GM18907 (cell line): Measurements from ENCODE around the gene HELLS.
"Not testable (repeated sequence)": the region's sequence is repeated elsewhere in the genome, so short reads cannot be mapped to it uniquely, and the experiment has no call there.

ENCODE experiments used
- ATAC-seq: cut with Tn5 transposase; IDR thresholded peaks from one replicate; pipeline ENCODE4 v1.9.1; 2021; ENCODE audit warnings: mild to moderate bottlenecking, moderate library complexity; ENCODE audit not compliant: unreplicated experiment

Gene HELLS

DNA sequence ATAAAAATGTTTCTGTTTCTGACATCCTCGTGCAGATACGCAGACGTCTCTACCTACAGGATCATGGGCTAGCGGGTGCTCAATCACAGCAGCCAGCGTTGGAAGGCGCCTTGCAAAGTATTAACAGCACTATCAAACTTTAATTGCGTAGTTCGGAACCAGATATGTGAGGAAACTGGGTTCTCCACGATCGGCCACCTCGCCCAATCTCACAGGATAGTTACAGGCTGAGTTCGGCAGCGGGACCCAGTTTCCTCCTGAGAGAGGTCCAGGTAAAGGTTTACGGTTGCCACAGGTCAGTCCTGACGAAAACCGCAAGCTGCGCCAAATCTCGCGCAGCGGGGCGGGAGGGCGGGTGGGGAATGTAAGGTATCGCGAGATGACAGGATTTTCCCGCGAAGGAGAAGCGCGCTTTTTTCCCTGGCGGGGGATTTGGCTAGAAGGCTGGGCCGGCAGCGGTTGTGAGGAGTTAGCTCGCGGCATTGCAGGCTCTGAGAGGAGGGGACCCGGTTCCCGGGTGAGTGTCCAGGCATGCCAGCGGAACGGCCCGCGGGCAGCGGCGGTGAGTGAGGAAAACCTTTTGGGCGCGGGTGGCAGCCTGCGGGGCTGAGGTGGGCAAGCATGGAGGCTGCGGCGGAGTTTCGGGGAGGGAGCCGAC, at the start of gene HELLS:
Gene HELLS, plus strand, starts transcription at position 398 of the 658 bp plus-strand sequence. Its CDS starts 134 bp downstream, at position 532.
- peak; percentile 83 for ATAC-seq

DNA sequence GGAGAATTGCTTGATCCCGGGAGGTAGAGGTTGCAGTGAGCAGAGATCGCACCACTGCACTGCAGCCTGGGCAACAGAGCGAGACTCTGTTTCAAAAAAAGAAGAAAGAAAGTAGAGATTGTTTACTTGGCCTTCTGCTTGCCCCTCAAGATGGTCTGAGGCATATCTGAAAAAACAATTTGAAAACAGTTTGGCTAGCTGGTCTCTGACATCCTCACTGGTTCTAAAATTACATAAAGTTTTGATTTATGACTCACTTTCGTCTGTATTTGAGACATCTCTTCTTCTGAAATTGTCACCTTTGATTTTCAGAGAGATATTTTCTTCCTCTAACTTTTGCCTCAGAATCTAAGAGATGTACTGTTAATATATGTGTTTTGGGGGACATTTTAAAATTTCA, 49.6 kb upstream of the HELLS start:
- ATAC-seq: peak; percentile 63

DNA sequence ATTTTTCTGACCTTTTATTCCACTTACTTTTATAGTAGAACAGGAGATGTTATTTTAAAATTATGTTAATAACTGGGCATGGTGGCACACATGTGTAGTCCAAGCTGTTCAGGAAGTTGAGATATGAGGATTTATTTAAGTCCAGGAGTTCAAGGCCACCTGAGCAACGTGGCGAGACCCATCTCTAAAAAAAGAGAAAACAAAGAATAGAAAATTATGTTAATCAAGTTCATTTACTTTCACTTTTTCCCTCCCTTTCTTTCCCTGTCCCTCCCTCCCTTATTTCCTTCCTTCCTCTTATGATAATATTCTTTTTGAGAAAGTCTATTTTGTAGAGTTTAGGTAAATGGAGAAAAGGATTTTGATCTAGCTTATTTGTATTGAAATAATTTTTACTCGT, 48.9 kb upstream of the HELLS start:
- ATAC-seq: no peak

DNA sequence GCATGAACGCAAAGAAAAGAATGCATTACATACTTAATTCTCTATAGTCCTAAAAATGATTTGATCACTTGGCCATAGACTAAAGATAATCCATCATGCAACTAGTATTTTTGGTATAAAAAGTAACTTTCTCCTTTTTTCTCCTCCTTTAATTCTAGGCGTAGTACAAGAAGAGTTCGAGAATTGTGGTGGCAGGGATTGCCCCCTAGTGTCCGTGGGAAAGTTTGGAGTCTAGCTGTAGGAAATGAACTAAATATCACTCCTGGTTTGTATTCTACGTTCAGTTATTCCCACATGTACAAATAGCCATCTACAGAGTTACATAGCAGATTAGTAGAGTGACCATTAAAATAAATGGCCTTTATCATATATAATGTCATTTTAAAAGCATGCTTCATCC, 45.5 kb upstream of the HELLS start:
- no peak for ATAC-seq

DNA sequence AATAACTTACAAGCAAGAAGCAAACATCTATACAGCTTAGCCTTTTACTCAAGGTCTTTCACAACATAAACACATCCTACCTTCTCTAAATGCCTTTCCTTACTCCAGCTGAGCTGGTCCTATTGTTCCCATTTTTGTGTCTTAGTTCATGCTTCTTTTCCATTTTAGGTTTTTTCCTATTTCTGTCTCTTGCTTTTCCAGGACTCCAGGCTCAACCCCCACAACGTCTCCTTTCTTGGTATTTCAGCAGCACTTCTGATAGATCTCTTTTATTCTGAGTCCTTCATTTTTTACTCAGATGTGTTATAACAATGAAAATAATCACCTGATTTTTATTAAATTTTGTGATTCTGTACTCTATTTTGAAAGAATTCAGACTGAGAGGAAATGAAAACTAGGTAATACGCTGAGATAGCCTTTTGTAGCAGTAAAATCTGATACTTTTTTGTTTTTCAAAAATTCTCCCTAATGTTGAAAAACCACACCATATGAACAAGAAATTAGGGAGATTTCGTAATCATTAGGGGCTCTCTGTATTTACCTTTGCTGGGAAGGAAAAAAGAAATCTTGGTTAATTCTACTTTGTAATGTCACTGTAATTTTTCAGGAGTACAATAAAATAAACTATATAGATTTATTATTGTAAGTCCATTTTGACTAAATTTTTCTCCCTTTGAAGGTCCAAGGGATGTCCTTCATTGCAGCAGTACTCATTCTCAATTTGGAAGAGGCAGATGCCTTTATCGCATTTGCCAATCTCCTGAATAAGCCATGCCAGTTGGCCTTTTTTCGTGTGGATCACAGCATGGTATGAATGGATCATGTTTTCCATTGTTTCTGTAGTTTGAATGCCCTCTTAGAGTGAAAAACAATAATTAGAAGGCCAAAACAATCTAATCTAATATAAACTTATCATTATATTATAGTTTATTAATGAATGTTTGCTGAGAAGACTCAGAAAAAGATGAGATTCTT, 24.0 kb upstream of the HELLS start:
- no peak for ATAC-seq

DNA sequence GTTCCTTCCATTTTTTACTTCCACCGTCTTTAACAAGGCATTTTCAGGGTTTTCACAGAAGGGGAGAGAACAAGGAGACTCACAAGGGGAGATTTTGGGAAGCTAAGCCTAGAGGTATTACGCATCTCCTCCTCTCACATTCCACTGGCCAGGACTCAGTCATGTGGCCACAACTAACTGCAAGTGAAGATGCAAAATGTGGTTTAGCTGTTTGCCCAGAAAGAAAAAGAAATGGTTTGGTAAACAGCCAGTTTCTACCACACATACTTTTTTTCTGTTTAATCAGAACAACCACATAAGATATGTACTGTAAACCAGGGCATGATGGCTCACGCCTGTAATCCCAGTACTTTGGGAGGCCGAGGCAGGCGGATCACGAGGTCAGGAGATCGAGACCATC, 21.4 kb upstream of the HELLS start:
- ATAC-seq: no peak

DNA sequence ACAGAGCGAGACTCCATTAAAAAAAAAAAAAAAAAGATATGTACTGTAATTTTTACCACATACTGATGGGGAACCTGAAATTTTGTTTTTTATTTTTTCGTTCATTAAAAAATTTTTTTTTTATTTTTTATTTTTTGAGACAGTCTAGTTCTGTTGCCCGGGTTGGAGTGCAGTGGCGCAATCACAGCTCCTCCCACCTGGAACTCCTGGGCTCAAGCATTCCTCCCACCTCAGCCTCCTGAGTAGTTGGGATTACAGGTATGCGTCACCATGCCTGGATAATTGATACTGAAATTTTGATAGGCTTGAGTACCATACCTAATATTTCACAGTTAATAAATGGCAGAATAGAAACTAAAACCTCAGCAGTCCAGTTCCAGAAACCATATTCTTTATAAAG, 20.9 kb upstream of the HELLS start:
- ATAC-seq: no peak

DNA sequence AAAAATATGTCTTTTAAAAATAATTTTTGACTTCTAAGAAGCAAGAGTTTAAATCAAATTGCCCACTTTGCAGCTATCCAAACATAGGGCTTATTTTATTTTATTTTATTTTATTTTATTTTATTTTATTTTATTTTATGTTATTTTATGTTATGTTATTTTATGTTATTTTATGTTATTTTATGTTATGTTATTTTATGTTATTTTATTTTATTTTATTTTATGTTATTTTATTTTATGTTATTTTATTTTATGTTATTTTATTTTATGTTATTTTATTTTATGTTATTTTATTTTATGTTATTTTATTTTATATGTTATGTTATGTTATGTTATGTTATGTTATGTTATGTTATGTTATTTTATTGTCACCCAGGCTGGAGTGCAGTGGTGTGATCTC, 14.0 kb upstream of the HELLS start:
- not testable (repeated sequence) for ATAC-seq

DNA sequence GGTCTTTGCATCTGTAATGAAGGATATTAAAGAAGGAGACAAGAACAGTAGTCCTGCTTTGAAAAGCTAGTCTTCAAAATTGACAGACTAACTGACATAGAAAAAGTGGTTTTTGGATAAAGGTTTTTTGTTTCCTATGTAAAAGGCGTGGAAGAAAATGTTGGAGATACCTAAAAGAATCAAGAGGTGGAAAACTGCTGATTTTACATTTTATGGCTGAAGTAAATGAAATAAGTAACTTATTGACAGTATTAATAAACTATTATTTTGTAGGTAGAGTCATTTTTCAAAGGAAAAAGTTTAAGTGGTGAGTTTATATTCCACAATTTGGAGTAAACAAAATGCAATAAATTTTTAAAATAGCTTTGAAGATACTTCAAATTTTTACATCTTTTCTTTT, 12.6 kb upstream of the HELLS start:
- ATAC-seq: no peak

DNA sequence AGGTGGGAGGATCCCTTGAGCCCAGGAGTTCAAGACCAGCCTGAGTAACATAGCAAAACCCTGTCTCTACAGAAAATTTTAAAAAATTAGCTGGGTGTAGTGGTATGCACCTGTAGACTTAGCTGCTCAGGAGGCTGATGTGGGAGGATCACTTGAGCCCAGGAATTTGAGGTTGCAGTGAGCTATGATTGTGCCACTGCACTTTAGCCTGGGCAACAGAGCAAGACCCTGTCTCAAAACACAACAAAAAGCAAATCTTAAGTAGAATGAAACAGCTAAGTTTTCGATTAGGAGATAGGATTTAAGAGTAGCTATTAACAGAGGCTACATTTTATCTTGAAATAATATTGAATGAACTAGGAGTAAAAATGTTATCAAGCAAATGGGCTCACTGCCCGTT, 3.3 kb upstream of the HELLS start:
- not testable (repeated sequence) for ATAC-seq

DNA sequence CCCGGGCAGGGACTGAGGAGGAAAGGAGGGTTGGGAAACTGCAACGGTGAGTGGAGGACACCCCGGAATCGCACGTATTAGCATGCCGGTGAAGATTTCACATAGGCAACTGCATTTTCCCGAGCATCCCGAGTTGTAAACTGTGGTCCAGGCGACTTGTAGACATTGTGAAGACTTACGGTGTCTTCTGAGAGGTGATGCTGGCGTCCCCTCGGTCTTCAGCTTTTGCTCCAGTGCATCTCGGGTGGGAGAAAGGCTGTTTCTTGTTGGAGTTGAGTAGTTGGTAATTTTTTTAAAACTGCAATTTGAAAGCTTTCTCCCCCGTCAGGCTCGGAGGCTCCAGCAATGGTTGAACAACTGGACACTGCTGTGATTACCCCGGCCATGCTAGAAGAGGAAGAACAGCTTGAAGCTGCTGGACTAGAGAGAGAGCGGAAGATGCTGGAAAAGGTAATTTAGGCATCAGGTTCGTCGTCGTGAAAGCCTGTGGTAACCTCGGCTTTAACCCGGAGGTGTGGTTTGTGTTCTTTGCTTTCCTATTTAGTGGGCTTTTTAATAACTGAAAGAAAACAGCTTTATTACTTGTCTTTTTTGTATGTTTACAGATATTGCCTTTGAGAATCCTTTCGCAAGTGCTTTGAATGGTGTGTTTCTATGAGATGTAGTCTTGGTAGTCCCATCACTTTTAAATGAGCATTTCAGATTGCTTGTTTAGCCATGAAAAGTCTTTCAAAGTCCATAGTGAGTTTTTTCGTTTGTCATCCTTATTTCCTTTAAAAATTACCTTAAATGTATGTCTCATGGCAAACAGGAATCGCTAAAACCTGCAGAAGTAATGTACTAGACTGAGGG, 687 bp downstream of the HELLS start:
- ATAC-seq: peak; percentile 19

DNA sequence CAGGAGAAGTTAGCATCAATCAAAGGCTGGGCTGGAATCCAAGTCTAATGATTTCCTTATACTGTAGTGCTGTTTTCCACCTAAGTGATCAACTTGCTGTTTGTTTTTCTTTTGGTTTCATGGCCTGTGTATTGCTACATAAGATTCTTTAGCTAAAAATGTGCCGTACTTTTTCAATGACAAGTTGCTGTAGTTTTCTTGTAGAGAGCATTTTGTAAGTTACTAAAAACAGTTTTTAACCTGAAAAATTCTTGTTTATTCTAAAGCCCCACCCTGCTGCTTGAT, 1.3 kb downstream of the HELLS start:
- ATAC-seq: no peak

DNA sequence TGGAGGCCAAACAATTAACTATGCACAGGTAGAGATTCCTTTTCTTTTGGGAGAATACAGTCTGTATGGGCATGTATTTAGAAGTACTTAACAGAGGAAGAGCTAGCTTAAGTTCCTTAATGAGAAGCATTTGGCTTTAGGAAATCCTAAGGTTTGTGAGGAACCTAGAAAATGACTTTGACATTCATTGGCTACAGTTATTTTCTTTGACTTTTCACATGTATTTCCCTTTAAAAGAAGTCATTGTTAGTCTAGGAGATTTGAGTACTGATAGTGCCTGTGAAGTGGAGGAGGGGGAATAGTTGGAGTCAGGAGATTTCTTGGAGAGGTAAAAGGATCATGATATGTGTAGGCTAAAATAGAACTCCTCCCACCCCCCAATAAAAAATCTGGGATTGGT, 3.6 kb downstream of the HELLS start:
- no peak for ATAC-seq

DNA sequence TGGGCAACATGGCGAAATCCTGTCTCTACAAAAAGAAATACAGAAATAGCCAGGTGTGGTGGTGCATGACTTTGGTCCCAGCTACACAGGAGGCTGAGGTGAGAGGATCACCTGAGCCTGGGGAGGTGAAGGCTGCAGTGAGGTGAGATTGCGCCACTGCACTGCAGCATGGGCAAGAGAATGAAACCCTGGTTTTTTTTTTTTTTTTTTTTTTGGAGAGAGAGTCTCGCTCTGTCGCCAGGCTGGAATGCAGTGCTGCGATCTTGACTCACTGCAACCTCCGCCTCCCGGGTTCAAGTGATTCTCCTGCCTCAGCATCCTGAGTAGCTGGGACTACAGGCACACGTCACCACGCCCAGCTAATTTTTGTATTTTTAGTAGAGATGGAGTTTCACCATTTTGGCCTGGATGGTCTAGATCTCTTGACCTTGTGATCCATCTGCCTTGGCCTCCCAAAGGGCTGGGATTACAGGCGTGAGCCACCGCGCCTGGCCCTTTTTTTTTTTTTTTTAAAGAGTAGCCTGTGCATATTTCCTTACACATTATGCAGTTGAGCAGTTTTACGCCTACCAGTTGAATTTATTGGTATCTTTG, 22.2 kb downstream of the HELLS start:
- not testable (repeated sequence) for ATAC-seq

DNA sequence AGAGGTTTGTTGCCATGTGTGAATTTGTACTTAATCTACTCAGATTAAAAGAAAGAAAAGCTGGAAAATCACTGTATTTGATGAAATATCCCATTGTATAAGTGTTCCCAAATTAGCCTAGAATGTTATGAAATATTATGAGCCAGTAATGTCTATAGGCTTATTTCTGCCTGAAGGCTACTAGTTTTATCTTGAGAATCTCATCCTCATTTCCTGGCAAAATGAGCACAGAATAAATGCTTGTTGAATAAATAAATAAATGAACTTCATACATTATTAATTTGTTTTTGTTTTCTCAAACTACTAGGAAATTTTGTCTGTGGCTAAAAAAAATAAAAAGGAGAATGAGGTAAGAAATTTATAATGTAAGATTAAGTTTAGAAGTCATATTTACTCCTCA, 25.5 kb downstream of the HELLS start:
- no peak for ATAC-seq

DNA sequence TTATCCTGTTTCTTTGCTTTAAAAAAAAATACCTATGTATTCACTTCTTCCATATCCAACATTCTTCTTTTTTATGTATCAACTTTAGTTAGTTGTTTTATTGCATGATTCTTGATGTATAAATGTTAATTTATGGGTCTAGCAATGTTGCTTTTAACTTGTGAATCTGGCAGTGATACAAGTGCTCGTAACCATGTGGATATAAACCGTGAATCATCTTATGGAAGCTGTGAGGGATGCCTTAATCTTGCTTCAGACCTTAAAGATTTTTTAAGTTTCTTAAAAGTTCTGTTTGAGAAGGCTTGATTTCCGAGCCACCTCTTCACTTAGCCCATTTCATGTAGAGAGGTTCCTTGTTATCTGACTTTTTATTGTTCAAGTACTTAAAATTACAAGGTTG, 25.9 kb downstream of the HELLS start:
- ATAC-seq: no peak

DNA sequence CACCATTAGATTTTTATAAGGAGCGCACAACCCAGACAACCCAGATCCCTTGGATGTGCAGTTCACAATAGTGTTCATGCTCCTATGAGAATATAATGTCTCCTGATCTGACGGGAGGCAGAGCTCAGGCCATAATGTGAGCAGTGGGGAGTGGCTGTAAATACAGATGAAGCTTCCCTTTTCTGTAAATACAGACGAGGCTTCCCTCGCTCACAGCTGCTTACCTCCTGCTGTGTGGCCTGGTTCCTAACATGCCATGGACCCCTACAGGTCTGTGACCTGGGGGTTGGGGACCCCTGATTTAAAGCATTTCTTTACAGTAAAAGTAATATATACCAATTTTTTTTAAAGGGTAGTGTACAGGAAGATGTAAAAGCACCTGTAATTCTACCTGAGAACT, 33.2 kb downstream of the HELLS start:
- no peak for ATAC-seq

DNA sequence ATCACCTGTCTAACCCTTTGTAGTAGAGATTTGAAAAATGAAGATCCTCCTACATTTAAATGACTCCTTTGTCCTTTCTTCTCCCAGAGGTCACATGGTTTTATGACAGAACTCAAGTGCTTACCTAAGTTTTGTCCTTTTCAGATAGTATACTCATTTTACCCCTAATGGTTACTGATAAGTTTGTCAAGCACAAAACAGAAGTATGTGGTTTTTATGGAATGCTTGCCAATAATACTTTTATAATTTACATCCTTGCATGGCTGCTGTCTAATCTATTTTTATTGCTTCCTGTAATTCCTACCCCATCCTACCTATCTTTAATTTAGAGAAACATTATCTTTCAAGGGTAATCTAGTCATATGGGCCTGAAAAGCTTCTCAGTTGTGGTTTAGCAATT, 37.5 kb downstream of the HELLS start:
- no peak for ATAC-seq

DNA sequence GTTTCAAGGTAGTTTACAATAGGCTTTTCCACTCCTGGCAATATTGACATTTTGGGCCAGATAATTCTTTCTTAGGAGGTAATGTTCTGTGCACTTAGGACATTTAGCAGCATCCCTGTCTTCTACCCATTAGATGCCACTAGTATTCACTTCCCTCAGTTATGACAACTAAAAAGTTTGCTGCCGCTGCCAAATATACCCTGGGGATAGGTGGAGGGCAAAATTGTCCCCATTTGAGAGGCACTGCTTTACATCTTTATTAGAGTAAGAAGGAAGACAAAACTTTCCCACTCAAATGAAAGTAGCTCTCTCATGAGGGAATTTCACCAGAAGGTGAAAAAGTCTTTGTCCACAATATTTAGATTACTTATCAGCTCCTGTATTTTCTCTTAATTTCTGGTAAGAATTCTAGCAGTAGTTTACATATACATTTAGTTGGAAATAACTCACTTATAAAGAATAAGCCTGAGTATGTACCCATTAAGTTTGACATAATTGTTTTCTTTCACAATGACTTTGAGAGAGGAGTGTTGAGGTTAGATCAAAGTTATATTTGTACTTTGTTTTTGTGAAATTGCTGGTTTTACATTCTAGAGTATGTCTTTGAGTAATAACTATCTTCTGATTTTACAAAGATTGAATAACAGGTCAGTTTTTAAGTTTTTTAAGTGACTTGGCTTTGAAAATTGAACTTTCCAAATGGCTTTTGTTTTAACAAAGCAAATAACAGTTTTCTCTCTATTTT, 46.0 kb downstream of the HELLS start:
- ATAC-seq: peak; percentile 81

DNA sequence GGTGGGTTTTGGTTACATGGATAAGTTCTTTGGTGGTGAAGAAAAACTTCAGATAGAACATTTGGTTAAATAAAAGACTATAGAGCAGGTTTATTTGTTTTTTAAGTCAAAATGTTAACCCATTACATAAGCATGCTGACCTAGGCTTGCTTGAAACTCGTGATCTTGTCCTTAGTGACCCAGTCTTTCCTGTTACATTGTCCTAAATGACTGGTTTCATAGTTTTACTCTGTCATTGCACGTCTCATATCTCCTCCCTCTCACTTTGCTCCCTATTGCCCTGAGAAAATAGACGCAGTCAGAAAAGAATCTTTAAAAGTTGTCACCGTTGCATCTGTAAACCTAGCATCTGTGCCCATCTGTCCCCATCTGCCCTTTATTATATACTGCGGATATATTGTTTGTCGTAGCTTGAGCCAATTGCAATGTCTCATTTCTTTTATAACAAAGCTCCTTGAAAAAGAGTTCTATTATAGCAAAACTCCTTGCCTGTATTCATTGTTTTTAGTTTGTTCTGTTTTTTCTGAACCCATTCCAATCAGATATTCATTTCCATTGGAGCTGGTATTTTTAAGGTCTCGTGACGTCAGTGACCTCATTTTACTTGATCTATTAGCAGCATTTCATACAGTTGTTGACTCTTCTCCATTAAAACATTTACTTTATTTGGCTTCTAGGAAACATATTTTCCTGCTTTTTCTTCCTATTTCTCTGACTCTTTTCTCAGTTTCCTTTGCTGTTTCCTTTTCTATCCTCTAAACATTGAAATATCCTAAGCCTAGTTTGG, 57.3 kb downstream of the HELLS start:
- ATAC-seq: no peak
